IMR-90 (cell line): ENCODE data around the gene ACHE. TPM values are rescaled to one million over a fixed set of nuclear protein-coding genes. Genes with fewer than 3 reads are reported as not detected.
"Not testable (repeated sequence)": the region's sequence is repeated elsewhere in the genome, so short reads cannot be mapped to it uniquely, and the experiment has no call there.

Experiments used
- ATAC-seq: fragments of 200-7000 bp; cut with Tn5 transposase; 2 replicates; pipeline ENCODE4 v1.9.1; 2020; ENCODE audit warnings: low read depth, mild to moderate bottlenecking, moderate library complexity
- BruUV-seq: library from RNA; stranded (reverse); fragments of 400-500 nt; replicated peaks from 2 replicates; lab custom pipeline; 2021; lab: Mats Ljungman, UMichigan
- CTCF ChIA-PET: fragments of 300-600 bp; formaldehyde crosslinking; extraction: SDS; loops from one replicate; lab custom pipeline; 2021; ENCODE audit warnings: antibody characterized with exemption; lab: Yijun Ruan, JAX
- POLR2A ChIA-PET: fragments of 300-600 bp; sonication (Branson Sonifier 250); formaldehyde crosslinking; loops from one replicate; lab custom pipeline; 2022; ENCODE audit warnings: antibody characterized with exemption; ENCODE audit not compliant: unreplicated experiment; lab: Charles Lee
- DNase-seq: peaks from one replicate; pipeline ENCODE4 v3.0.0; 2013
- H2AFZ ChIP-seq: replicated peaks from 2 replicates; pipeline ENCODE3; 2013; ENCODE audit warnings: low read length, mild to moderate bottlenecking; ENCODE audit not compliant: poor library complexity
- H2AK5ac ChIP-seq: 2 replicates; pipeline ENCODE4 v1.6.1; 2013; ENCODE audit warnings: low read depth, low read length, inconsistent platforms
- H2AK9ac ChIP-seq: replicated peaks from 2 replicates; pipeline ENCODE3; 2013; ENCODE audit warnings: mild to moderate bottlenecking, low read depth, low read length, moderate library complexity; ENCODE audit not compliant: poor library complexity
- H2BK120ac ChIP-seq: 2 replicates; pipeline ENCODE4 v1.6.1; 2013; ENCODE audit warnings: low read depth, low read length, inconsistent platforms
- H2BK15ac ChIP-seq: 3 replicates; pipeline ENCODE4 v1.6.1; 2013; ENCODE audit warnings: low read depth, low read length, inconsistent platforms
- H2BK20ac ChIP-seq: 2 replicates; pipeline ENCODE4 v1.6.1; 2013; ENCODE audit warnings: low read depth, mild to moderate bottlenecking, inconsistent platforms, low read length, moderate library complexity
- H2BK5ac ChIP-seq: 2 replicates; pipeline ENCODE4 v1.6.1; 2013; ENCODE audit warnings: mild to moderate bottlenecking, low read depth, low read length, inconsistent platforms; ENCODE audit not compliant: poor library complexity, severe bottlenecking
- H3K14ac ChIP-seq: replicated peaks from 2 replicates; pipeline ENCODE4 v1.6.1; 2013; ENCODE audit warnings: low read depth, low read length, inconsistent platforms
- H3K18ac ChIP-seq: 2 replicates; pipeline ENCODE4 v1.6.1; 2013; ENCODE audit warnings: low read depth, low read length, control low read depth
- H3K23ac ChIP-seq: 2 replicates; pipeline ENCODE4 v1.6.1; 2013; ENCODE audit warnings: low read depth, low read length, inconsistent platforms
- H3K27ac ChIP-seq: 2 replicates; pipeline ENCODE4 v1.5.1; 2013; ENCODE audit warnings: mild to moderate bottlenecking, control low read depth, low read length; ENCODE audit not compliant: insufficient read depth
- H3K27me3 ChIP-seq: 2 replicates; pipeline ENCODE4 v1.6.1; 2013; ENCODE audit warnings: low read length; ENCODE audit not compliant: control insufficient read depth, insufficient read depth
- H3K36me3 ChIP-seq: 2 replicates; pipeline ENCODE4 v1.6.1; 2013; ENCODE audit warnings: low read length, mixed read lengths; ENCODE audit not compliant: control insufficient read depth, insufficient read depth
- H3K4ac ChIP-seq: 2 replicates; pipeline ENCODE4 v1.6.1; 2013; ENCODE audit warnings: low read depth, low read length, inconsistent platforms
- H3K4me1 ChIP-seq: 2 replicates; pipeline ENCODE4 v1.6.1; 2013; ENCODE audit warnings: low read length, mixed read lengths; ENCODE audit not compliant: control insufficient read depth, insufficient read depth
- H3K4me2 ChIP-seq: 2 replicates; pipeline ENCODE4 v1.6.1; 2013; ENCODE audit warnings: low read depth, mild to moderate bottlenecking, control low read depth, low read length, moderate library complexity
- H3K4me3 ChIP-seq: 2 replicates; pipeline ENCODE4 v1.5.1; 2013; ENCODE audit warnings: low read depth, mild to moderate bottlenecking, control low read depth, low read length, moderate library complexity; ENCODE audit not compliant: insufficient read depth
- H3K56ac ChIP-seq: 2 replicates; pipeline ENCODE4 v1.6.1; 2013; ENCODE audit warnings: low read length, inconsistent platforms; ENCODE audit not compliant: insufficient read depth; ENCODE audit errors: extremely low read depth
- H3K79me1 ChIP-seq, 2 experiments: 2 replicates each; pipeline ENCODE4 v1.6.1; 2013; ENCODE audit warnings: low read length in 2 of 2, inconsistent platforms in 1 of 2, low read depth in 1 of 2
- H3K9ac ChIP-seq: 2 replicates; pipeline ENCODE4 v1.6.1; 2013; ENCODE audit warnings: low read depth, low read length, control low read depth
- H3K9me1 ChIP-seq: 2 replicates; pipeline ENCODE4 v1.6.1; 2013; ENCODE audit warnings: low read length, inconsistent platforms; ENCODE audit not compliant: insufficient read depth
- H3K9me3 ChIP-seq: 2 replicates; pipeline ENCODE4 v1.6.1; 2013; ENCODE audit warnings: low read length; ENCODE audit not compliant: control insufficient read depth, insufficient read depth
- H4K20me1 ChIP-seq: 2 replicates; pipeline ENCODE4 v1.6.1; 2013; ENCODE audit warnings: low read length, inconsistent platforms; ENCODE audit not compliant: insufficient read depth
- H4K5ac ChIP-seq: 2 replicates; pipeline ENCODE4 v1.6.1; 2013; ENCODE audit warnings: mild to moderate bottlenecking, low read depth, low read length, control low read depth
- H4K8ac ChIP-seq, 2 experiments: 2 replicates each; pipeline ENCODE4 v1.6.1; 2013; ENCODE audit warnings: low read depth in 2 of 2, low read length in 2 of 2, control low read depth in 1 of 2, inconsistent platforms in 1 of 2
- H4K91ac ChIP-seq: 2 replicates; pipeline ENCODE4 v1.6.1; 2013; ENCODE audit warnings: low read depth, low read length, inconsistent platforms; ENCODE audit not compliant: insufficient read depth
- WGBS, 2 experiments: methylation state at CpG; one replicate each; pipeline versions ENCODE4 v1.1.5 to v1.1.7; 2013; ENCODE audit warnings: missing lambda C conversion rate in 2 of 2; ENCODE audit not compliant: insufficient read length in 1 of 2; ENCODE audit errors: extremely low coverage in 2 of 2; 5-methylcytosine and 5-hydroxymethylcytosine counted together
- dilution Hi-C: fragments of 300-500 bp; cut with HindIII; formaldehyde crosslinking; loops from one replicate; pipeline ENCODE4 v1.14.3; 2018; ENCODE audit warnings: low sequenced_read_pairs; ENCODE audit not compliant: unreplicated experiment
- in situ Hi-C: fragments of 300-500 bp; cut with MboI; formaldehyde crosslinking; loops from 3 replicates; pipeline ENCODE4 v1.14.3; 2019; ENCODE audit warnings: low sequenced_read_pairs, inconsistent platforms, mixed read lengths
- intact Hi-C: fragments of 100-400 bp; cut with micrococcal nuclease; formaldehyde crosslinking; loops from 2 replicates; pipeline ENCODE4 v1.10.0; 2022
- polyA plus RNA-seq, 3 experiments: library from polyadenylated mRNA; depleted of rRNA; stranded (reverse); fragments of >200 nt; gene quantifications; 2 replicates each; pipeline ENCODE4 v1.2.3, GENCODE V29; 2012; ENCODE audit warnings: low replicate concordance in 1 of 3
- total RNA-seq: library from RNA; depleted of rRNA; stranded (reverse); fragments of >200 nt; gene quantifications from 2 replicates; pipeline ENCODE4 v1.2.3, GENCODE V29; 2012

The ACHE gene
- total and polyA plus RNA-seq, 2 of the 4 experiments (the other 2 are of a cell fraction): 0.41 TPM; not detected in 1

DNA sequence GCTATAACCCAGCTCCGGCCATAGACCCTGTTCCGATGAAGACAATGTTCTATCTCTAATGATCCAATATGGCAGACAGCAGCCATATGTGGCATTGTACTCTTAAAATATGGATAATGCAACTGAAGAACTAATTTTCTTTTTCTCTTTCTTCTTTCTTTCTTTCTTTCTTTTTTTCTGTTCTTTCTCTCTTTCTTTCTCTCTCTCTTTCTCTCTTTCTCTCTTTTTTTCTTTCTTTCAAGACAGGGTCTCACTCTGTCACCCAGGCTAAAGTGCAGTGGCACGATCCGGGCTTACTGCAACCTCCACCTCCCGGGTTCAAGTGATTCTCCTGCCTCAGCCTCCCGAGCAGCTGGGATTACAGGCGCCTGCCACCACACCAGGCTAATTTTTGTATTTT, 40.5 kb upstream of the ACHE start:
- H2AK9ac ChIP-seq, H4K20me1 ChIP-seq, H2BK20ac ChIP-seq, H4K8ac ChIP-seq, H2BK5ac ChIP-seq, H3K4me3 ChIP-seq, H3K9ac ChIP-seq, H3K27ac ChIP-seq, H2AK5ac ChIP-seq, H3K36me3 ChIP-seq, POLR2A ChIA-PET, H3K4me1 ChIP-seq, intact Hi-C loops, H3K4me2 ChIP-seq, H3K9me1 ChIP-seq, H3K23ac ChIP-seq, H3K9me3 ChIP-seq, H2AFZ ChIP-seq, CTCF ChIA-PET, H2BK120ac ChIP-seq, H3K18ac ChIP-seq, DNase-seq, H4K91ac ChIP-seq, ATAC-seq, H3K14ac ChIP-seq, H3K4ac ChIP-seq, H3K27me3 ChIP-seq, H2BK15ac ChIP-seq, H3K79me1 ChIP-seq, H4K5ac ChIP-seq, in situ Hi-C loops, dilution Hi-C loops, H3K56ac ChIP-seq, BruUV-seq: not testable (repeated sequence)
- no CpG with 5 or more reads among the region's 7 CpGs for WGBS, 2 experiments

DNA sequence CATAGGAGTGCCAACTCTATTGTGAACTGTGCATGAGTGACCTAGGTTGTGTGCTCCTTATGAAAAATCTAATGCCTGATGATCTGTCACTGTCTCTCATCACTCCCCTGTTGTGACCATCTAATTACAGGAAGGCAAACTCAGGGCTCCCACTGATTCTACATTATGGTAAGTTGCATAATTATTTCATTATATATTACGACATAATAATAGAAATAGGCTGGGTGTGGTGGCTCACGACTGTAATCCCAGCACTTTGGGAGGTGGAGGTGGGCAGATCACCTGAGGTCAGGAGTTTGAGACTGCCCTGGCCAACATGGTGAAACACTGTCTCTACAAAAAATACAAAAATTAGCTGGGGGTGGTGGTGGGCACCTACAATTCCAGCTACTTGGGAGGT, 39.7 kb upstream of the ACHE start:
- H3K56ac ChIP-seq, H2AK9ac ChIP-seq, BruUV-seq, in situ Hi-C loops, H2AK5ac ChIP-seq, H2BK120ac ChIP-seq, H4K8ac ChIP-seq, H4K91ac ChIP-seq, H2BK5ac ChIP-seq, POLR2A ChIA-PET, H2BK20ac ChIP-seq, intact Hi-C loops, H3K14ac ChIP-seq, H3K9me1 ChIP-seq, H3K4me1 ChIP-seq, H3K23ac ChIP-seq, DNase-seq, H3K4me2 ChIP-seq, H2BK15ac ChIP-seq, H3K27me3 ChIP-seq, H3K9me3 ChIP-seq, H3K18ac ChIP-seq, H2AFZ ChIP-seq, CTCF ChIA-PET, ATAC-seq, H3K27ac ChIP-seq, H3K4ac ChIP-seq, H3K79me1 ChIP-seq, H4K5ac ChIP-seq, H3K9ac ChIP-seq, dilution Hi-C loops, H3K4me3 ChIP-seq, H3K36me3 ChIP-seq, H4K20me1 ChIP-seq: not testable (repeated sequence)
- no CpG with 5 or more reads among the region's 2 CpGs for WGBS, 2 experiments
